GM19238 (cell line): ENCODE results near the gene RBM10.
A peak's percentile ranks its signal among the peaks of the same experiment; 100 is the strongest.

ENCODE experiments used
- DNase-seq: peaks from one replicate; pipeline ENCODE4 v3.0.0; 2011; ENCODE audit warnings: low spot score; ENCODE audit not compliant: insufficient read length

The RBM10 gene

GRCh38 chrX:47217121-47217851 is 72.3 kb downstream of the RBM10 start:
- no peak for DNase-seq

DNA sequence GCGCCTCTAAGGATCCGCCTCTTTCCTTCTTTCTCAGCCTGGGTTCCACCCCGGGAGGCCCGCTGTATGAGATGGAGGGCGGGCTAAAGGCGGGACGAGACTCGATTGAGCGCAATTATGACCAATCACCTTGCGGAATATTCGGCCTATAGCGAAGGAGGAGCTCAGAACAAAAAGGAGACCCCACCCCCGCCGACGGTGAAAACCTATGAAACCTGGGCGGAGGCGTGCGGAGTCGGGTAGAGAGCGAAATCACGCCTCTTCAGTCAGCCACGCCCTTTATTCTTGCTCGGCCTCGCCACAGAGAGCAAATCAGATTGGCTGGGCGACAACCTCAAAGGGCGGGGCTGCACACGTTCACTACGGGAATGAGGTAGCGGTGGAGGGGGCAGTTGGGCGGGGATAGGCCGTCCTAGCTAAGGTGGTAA is 72.8 kb downstream of the RBM10 start:
- DNase-seq: peak; percentile 92

DNA sequence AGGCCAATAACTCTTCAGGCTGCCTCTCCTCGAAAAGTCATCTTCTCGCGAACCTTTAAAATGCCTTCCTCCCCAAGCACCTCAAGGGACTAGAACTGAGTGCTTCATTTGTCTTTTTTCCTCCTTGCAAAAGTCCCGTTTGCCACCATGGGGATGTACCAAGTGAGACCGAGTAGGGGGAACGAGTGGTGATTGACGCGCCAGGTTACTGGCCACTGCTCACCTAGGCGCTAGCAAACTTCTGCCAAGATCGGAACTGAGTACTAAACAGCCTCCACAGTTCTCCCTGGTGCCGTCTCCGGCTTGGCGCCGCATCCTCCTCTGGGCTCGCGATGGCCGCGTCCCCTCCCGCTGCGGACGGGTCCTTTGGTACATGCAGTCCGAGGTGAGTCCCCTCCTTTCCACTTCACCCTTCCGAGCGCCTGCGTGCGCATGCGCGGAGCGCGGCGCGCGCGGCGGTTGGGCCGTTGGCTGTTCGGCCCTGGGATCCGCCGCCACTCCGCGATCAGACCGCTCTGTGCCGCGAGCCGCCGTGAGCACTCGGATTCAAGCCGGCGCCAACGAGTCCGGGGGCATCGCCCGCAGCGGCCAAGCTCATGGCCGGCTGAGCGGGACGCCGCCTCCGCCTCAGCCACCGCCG is 73.4 kb downstream of the RBM10 start, which contains the start of gene CDK16:
CDK16 (plus strand) TSS at position 402 of the 640 bp plus-strand sequence. CDS start 4,877 bp downstream, outside the sequence.
- DNase-seq: peak; percentile 90

- DNase-seq: peak; percentile 44
Measured at GRCh38 chrX:47218920-47219815, 74.1 kb downstream of the RBM10 start.

GRCh38 chrX:47221756-47222155 is 76.7 kb downstream of the RBM10 start:
- DNase-seq: no peak

- no peak for DNase-seq
Measured at GRCh38 chrX:47222751-47223350, 77.8 kb downstream of the RBM10 start.

- DNase-seq: no peak
Measured at GRCh38 chrX:47223476-47224250, 78.6 kb downstream of the RBM10 start.

GRCh38 chrX:47224266-47224895 is 79.4 kb downstream of the RBM10 start:
- no peak for DNase-seq

GRCh38 chrX:47224896-47225290 is 79.9 kb downstream of the RBM10 start:
- DNase-seq: no peak

DNA sequence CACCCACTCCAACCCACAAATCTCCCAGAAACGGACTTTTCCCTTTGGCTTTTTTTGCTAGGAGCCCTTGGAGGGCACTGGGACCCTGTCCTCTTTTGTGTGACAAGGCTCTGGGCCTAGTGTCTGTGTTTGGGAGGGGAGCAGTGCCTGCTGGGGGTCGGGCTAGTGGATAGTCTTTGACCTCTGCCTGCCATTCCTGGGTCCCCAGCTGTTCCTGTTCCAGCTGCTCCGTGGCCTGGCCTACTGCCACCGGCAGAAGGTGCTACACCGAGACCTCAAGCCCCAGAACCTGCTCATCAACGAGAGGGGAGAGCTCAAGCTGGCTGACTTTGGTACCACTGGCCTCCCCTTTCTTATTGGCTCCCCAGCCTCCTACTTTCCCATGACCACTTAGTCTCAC is 81.0 kb downstream of the RBM10 start:
- DNase-seq: no peak

DNA sequence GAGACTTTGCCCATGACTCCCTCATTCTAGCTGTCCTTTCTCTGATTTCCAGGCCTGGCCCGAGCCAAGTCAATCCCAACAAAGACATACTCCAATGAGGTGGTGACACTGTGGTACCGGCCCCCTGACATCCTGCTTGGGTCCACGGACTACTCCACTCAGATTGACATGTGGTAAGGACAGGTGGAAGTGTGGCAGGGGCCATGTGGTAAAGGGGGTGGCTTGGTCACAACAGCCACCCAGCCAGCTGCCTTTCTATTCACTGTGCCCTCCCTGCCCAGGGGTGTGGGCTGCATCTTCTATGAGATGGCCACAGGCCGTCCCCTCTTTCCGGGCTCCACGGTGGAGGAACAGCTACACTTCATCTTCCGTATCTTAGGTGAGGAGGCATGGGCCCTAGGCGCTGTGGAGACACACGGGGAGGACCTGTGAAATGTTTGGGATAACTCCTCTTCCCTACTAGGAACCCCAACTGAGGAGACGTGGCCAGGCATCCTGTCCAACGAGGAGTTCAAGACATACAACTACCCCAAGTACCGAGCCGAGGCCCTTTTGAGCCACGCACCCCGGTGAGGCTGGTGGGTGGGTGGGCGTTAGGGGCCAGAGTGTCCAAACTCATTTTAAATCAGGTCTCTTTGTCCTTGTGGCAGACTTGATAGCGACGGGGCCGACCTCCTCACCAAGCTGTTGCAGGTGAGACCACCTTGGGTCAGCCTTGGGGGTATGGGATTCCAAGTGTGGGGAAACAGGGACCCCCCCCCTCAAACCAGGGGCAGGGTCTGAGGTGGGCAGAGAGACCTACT is 81.7 kb downstream of the RBM10 start:
- DNase-seq: no peak

- DNase-seq: no peak
Measured at GRCh38 chrX:47227334-47227583, 82.2 kb downstream of the RBM10 start.

GRCh38 chrX:47228550-47229270 is 83.7 kb downstream of the RBM10 start:
- no peak for DNase-seq

- no peak for DNase-seq
Measured at GRCh38 chrX:47229427-47229826, 84.4 kb downstream of the RBM10 start.

GRCh38 chrX:47230136-47230868 is 85.3 kb downstream of the RBM10 start:
- DNase-seq: no peak

DNA sequence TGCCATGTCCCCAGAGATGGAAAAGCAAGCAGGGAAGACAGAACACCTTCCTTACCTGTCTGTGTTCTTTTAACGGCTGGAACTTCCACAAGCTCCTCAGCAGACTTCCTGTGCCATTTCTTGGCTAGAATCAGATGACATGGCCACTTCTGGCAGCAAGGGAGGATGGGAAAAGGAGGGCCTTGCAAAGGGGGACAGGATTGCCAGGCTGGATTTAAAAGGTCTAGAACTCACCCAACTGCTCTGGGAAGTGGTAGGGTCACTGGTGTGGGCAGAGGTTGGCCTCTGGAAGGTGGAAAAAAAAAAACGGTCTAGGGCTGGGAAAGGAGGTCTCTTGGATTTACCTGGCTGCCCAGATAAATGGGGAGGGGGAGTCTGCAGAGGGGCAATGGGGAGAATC is 86.1 kb downstream of the RBM10 start:
- no peak for DNase-seq

DNA sequence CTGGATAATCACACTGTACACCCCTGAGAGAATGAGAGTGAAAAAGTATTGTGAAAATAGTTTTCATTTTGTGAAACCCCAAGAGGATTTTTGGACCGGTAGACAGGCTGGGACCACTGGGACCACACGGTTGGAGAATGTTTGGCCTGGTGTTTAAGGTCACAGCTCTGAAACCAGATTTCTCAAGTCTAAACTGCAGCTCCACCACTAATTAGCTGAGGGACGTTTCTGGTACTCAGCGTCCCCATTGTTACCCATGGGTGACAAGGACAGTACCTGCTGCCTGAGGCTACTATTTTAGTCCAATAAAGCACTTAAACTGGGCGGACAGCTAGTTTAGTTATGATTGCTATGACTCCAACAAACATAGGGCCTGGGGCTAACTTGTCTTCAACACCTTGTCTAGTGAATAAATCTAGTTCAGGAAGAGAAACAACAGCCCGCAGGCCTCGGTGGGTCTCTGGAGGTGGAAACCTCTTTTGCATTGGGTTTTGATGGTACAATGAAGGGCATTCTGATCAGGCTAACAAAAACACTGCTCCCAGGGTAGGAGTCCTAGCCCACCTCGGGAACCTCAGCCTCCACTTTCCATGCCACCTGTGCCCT is 87.3 kb downstream of the RBM10 start:
- DNase-seq: no peak

DNA sequence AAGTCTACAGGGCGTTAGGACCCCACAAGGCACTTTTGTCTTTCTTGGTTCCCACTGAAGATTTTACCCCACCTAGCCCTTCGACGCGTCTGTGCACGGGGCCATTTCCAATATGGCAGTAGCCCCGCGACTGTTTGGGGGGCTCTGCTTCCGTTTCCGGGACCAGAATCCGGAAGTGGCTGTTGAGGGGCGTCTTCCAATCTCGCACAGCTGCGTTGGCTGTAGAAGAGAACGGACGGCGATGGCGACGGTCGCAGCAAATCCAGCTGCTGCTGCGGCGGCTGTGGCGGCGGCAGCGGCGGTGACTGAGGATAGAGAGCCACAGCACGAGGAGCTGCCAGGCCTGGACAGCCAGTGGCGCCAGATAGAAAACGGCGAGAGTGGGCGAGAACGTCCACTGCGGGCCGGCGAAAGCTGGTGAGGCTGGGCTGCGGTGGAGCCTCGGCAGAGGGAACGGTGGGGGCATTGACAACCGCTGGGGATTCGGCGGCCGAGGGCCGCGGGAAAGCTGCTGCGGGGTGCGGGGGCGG is 87.8 kb downstream of the RBM10 start, which contains the start of gene USP11:
USP11 (plus strand) TSS at position 207 of the 530 bp plus-strand sequence; CDS start at position 242, 35 bp downstream.
- peak; percentile 40 for DNase-seq
